ENCODE results near the gene MGAT4B. TPM values are rescaled to one million over a fixed set of nuclear protein-coding genes. Genes with fewer than 3 reads are reported as not detected.

MGAT4B gene
- 54.7 TPM for polyA plus RNA-seq (2013, experiment 1 of 2)
- 64.0 TPM for polyA plus RNA-seq (2013, experiment 2 of 2)

- H3K27ac ChIP-seq (ENCODE audit: low read depth, low read length), result peak within 1 kb of the TSS; percentile 60; the same call in 1 of the 2 replicates
- WGBS, result under 1% methylated on average over 108 of the region's 108 CpGs
These were observed at the start of gene MGAT4B for GRCh38 chr5:179806250-179807048. MGAT4B (minus strand) TSS chr5:179806866; CDS start chr5:179806583, 283 bp downstream.

GRCh38 chr5:179854356-179854755 is 47.7 kb upstream of the MGAT4B start:
- 96% methylated on average over 8 of the region's 8 CpGs for WGBS
- H3K9ac ChIP-seq (ENCODE audit: low read depth, low read length), result no peak overlapping the region
- no peak overlapping the region for H3K27ac ChIP-seq (ENCODE audit: low read depth, low read length)
- no peak overlapping the region for H3K4me3 ChIP-seq (ENCODE audit: low read length)
- no peaks in the 10 kb centered on the region for H3K27me3 ChIP-seq (ENCODE audit: insufficient read depth, low read length)
- H3K36me3 ChIP-seq (ENCODE audit: insufficient read depth, low read length), result peaks cover 37% of the 10 kb centered on the region
- H3K9me3 ChIP-seq (ENCODE audit: insufficient read depth, low read depth, low read length), result no peaks in the 10 kb centered on the region
- no peaks in the 10 kb centered on the region for H3K4me1 ChIP-seq (ENCODE audit: insufficient read depth, low read length)

More at GRCh38 chr5:179806250-179807048, at the start of gene MGAT4B:
- Histone ChIP-seq H3K9me3 (ENCODE audit: insufficient read depth, low read depth, low read length) (no peaks in the 10 kb centered on the region), H3K36me3 (ENCODE audit: insufficient read depth, low read length) (0 out of 2 replicates have a peak, but pooled peaks cover under 1% of the 10 kb centered on the region), H3K4me1 (ENCODE audit: insufficient read depth, low read length) (peaks cover 7% of the 10 kb centered on the region; the same call in 1 of the 2 replicates), H3K27me3 (ENCODE audit: insufficient read depth, low read length) (no peaks in the 10 kb centered on the region; the same call in 1 of the 2 replicates), H3K4me3 (ENCODE audit: low read length) (peak within 1 kb of the TSS; percentile 82), H3K9ac (ENCODE audit: low read depth, low read length) (peak within 1 kb of the TSS; percentile 73)

- Histone ChIP-seq H3K27me3 (ENCODE audit: insufficient read depth, low read length) (no peaks in the 10 kb centered on the region), H3K4me1 (ENCODE audit: insufficient read depth, low read length) (no peaks in the 10 kb centered on the region), H3K36me3 (ENCODE audit: insufficient read depth, low read length) (peaks cover 45% of the 10 kb centered on the region), H3K27ac (ENCODE audit: low read depth, low read length) (no peak overlapping the region), H3K4me3 (ENCODE audit: low read length) (no peak overlapping the region), H3K9ac (ENCODE audit: low read depth, low read length) (no peak overlapping the region), H3K9me3 (ENCODE audit: insufficient read depth, low read depth, low read length) (no peaks in the 10 kb centered on the region)
- 87% methylated on average over 8 of the region's 8 CpGs for WGBS
These were observed 46.4 kb upstream of the MGAT4B start for GRCh38 chr5:179852993-179853547.

- H3K27ac ChIP-seq (ENCODE audit: low read depth, low read length), result no peak overlapping the region
- no peaks in the 10 kb centered on the region for H3K27me3 ChIP-seq (ENCODE audit: insufficient read depth, low read length)
- H3K36me3 ChIP-seq (ENCODE audit: insufficient read depth, low read length), result peaks cover 72% of the 10 kb centered on the region
- no peaks in the 10 kb centered on the region for H3K4me1 ChIP-seq (ENCODE audit: insufficient read depth, low read length)
- H3K9me3 ChIP-seq (ENCODE audit: insufficient read depth, low read depth, low read length), result peaks cover 13% of the 10 kb centered on the region
- 93% methylated on average over 9 of the region's 9 CpGs for WGBS
- no peak overlapping the region for H3K4me3 ChIP-seq (ENCODE audit: low read length)
- H3K9ac ChIP-seq (ENCODE audit: low read depth, low read length), result no peak overlapping the region
These were observed 35.0 kb upstream of the MGAT4B start for GRCh38 chr5:179841621-179842020.

- H3K4me3 ChIP-seq (ENCODE audit: low read length), result no peak overlapping the region
- peaks cover 11% of the 10 kb centered on the region for H3K9me3 ChIP-seq (ENCODE audit: insufficient read depth, low read depth, low read length)
- WGBS, result 89% methylated on average over 17 of the region's 17 CpGs
- H3K36me3 ChIP-seq (ENCODE audit: insufficient read depth, low read length), result peaks cover 72% of the 10 kb centered on the region
- no peak overlapping the region for H3K9ac ChIP-seq (ENCODE audit: low read depth, low read length)
- no peak overlapping the region for H3K27ac ChIP-seq (ENCODE audit: low read depth, low read length)
- H3K4me1 ChIP-seq (ENCODE audit: insufficient read depth, low read length), result no peaks in the 10 kb centered on the region
- H3K27me3 ChIP-seq (ENCODE audit: insufficient read depth, low read length), result no peaks in the 10 kb centered on the region
These were observed 34.1 kb upstream of the MGAT4B start for GRCh38 chr5:179840766-179841165.

- H3K4me1 ChIP-seq (ENCODE audit: insufficient read depth, low read length), result no peaks in the 10 kb centered on the region
- H3K27ac ChIP-seq (ENCODE audit: low read depth, low read length), result no peak overlapping the region
- WGBS, result 96% methylated on average over 11 of the region's 11 CpGs
- no peak overlapping the region for H3K4me3 ChIP-seq (ENCODE audit: low read length)
- no peak overlapping the region for H3K9ac ChIP-seq (ENCODE audit: low read depth, low read length)
- H3K36me3 ChIP-seq (ENCODE audit: insufficient read depth, low read length), result peaks cover 73% of the 10 kb centered on the region
- peaks cover 9% of the 10 kb centered on the region for H3K9me3 ChIP-seq (ENCODE audit: insufficient read depth, low read depth, low read length)
- H3K27me3 ChIP-seq (ENCODE audit: insufficient read depth, low read length), result no peaks in the 10 kb centered on the region
These were observed 33.7 kb upstream of the MGAT4B start for GRCh38 chr5:179840321-179840720.

GRCh38 chr5:179839328-179840256 is 32.9 kb upstream of the MGAT4B start:
- no peak overlapping the region for H3K27ac ChIP-seq (ENCODE audit: low read depth, low read length)
- WGBS, result 96% methylated on average over 16 of the region's 16 CpGs

GRCh38 chr5:179837076-179838011 is 30.7 kb upstream of the MGAT4B start:
- H3K9me3 ChIP-seq (ENCODE audit: insufficient read depth, low read depth, low read length), result peaks cover 2% of the 10 kb centered on the region; the same call in 1 of the 2 replicates
- H3K36me3 ChIP-seq (ENCODE audit: insufficient read depth, low read length), result peaks cover 84% of the 10 kb centered on the region
- H3K27ac ChIP-seq (ENCODE audit: low read depth, low read length), result no peak overlapping the region
- no peak overlapping the region for H3K9ac ChIP-seq (ENCODE audit: low read depth, low read length)
- WGBS, result 96% methylated on average over 15 of the region's 15 CpGs
- H3K4me3 ChIP-seq (ENCODE audit: low read length), result no peak overlapping the region
- H3K4me1 ChIP-seq (ENCODE audit: insufficient read depth, low read length), result no peaks in the 10 kb centered on the region
- H3K27me3 ChIP-seq (ENCODE audit: insufficient read depth, low read length), result no peaks in the 10 kb centered on the region

More at GRCh38 chr5:179839328-179840256, 32.9 kb upstream of the MGAT4B start:
- H3K27me3 ChIP-seq (ENCODE audit: insufficient read depth, low read length), result no peaks in the 10 kb centered on the region
- peaks cover 70% of the 10 kb centered on the region for H3K36me3 ChIP-seq (ENCODE audit: insufficient read depth, low read length)
- H3K9ac ChIP-seq (ENCODE audit: low read depth, low read length), result no peak overlapping the region
- no peak overlapping the region for H3K4me3 ChIP-seq (ENCODE audit: low read length)
- H3K9me3 ChIP-seq (ENCODE audit: insufficient read depth, low read depth, low read length), result peaks cover 4% of the 10 kb centered on the region
- no peaks in the 10 kb centered on the region for H3K4me1 ChIP-seq (ENCODE audit: insufficient read depth, low read length)

GRCh38 chr5:179836225-179837019 is 29.8 kb upstream of the MGAT4B start:
- H3K4me3 ChIP-seq (ENCODE audit: low read length), result no peak overlapping the region
- H3K27me3 ChIP-seq (ENCODE audit: insufficient read depth, low read length), result no peaks in the 10 kb centered on the region
- peaks cover 86% of the 10 kb centered on the region for H3K36me3 ChIP-seq (ENCODE audit: insufficient read depth, low read length)
- peaks cover 2% of the 10 kb centered on the region; the same call in 1 of the 2 replicates for H3K9me3 ChIP-seq (ENCODE audit: insufficient read depth, low read depth, low read length)
- no peak overlapping the region for H3K27ac ChIP-seq (ENCODE audit: low read depth, low read length)
- no peak overlapping the region for H3K9ac ChIP-seq (ENCODE audit: low read depth, low read length)
- WGBS, result 96% methylated on average over 19 of the region's 19 CpGs
- H3K4me1 ChIP-seq (ENCODE audit: insufficient read depth, low read length), result no peaks in the 10 kb centered on the region
